Measurements from ENCODE around the gene PERCC1.

DNA sequence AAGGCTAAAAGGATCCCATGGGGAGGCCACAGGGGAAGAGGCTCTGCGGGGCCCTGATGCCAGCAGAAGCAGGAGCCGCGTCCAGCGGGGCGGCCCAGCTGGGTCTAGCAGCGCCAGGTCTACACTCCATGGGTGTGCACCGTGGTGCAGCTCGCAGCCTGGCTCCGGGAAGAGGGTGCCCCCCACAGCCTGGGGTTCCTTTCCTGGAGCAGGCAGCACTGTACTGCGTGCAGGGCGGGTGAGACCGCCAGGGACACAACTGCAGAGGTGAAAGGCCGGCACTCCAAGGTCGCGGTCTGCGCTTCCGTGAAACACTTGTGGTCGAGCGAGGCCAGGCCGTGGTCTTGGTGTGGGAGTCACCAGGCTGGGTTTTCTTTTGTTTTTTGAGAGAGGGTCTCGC, 20.0 kb downstream of the PERCC1 start:
- no peak for TF ChIP-seq CTCF (conservative IDR thresholded peaks at IDR 0.05; ENCODE audit: low read length)
- TF ChIP-seq EZH2phosphoT487 (IDR thresholded peaks at IDR 0.05; ENCODE audit: borderline replicate concordance, low read depth, low read length) = no peak

All from OCI-LY7 (cell line).